PC-3 (cell line): ENCODE results near the gene DOCK8. TPM values are rescaled to one million over a fixed set of nuclear protein-coding genes. Genes with fewer than 3 reads are reported as not detected.

Experiments used
- ATAC-seq: fragments of 200-7000 bp; cut with Tn5 transposase; 2 replicates; pipeline ENCODE4 v1.9.1; 2020; ENCODE audit warnings: mild to moderate bottlenecking, moderate library complexity
- BruUV-seq: library from RNA; stranded (reverse); fragments of 400-500 nt; replicated peaks from 2 replicates; lab custom pipeline; 2021; lab: Mats Ljungman, UMichigan
- CTCF ChIA-PET: fragments of 300-600 bp; sonication (Branson Sonifier 250); formaldehyde crosslinking; loops from one replicate; lab custom pipeline; 2022; ENCODE audit warnings: antibody characterized with exemption; lab: Charles Lee
- POLR2A ChIA-PET: fragments of 300-600 bp; sonication (Branson Sonifier 250); formaldehyde crosslinking; loops from one replicate; lab custom pipeline; 2022; ENCODE audit warnings: antibody characterized with exemption; ENCODE audit not compliant: unreplicated experiment; lab: Charles Lee
- DNase-seq: peaks from one replicate; pipeline ENCODE4 v3.0.0-alpha.2; 2015
- H2AFZ ChIP-seq: fragments of 300-600 bp; sonication (generic); 2 replicates; pipeline ENCODE4 v1.6.0; 2016; ENCODE audit warnings: antibody characterized with exemption, low read length
- H3F3A ChIP-seq: fragments of 300-600 bp; sonication (generic); one replicate; pipeline ENCODE4 v1.6.0; 2017; ENCODE audit warnings: antibody characterized with exemption, low read length, control low read depth, mild to moderate bottlenecking; ENCODE audit not compliant: unreplicated experiment
- H3K27ac ChIP-seq: fragments of 300-600 bp; sonication (generic); 2 replicates; pipeline ENCODE4 v1.5.1; 2016; ENCODE audit warnings: mild to moderate bottlenecking, low read length
- H3K27me3 ChIP-seq: fragments of 300-600 bp; sonication (generic); 2 replicates; pipeline ENCODE4 v1.6.1; 2016; ENCODE audit warnings: low read length, mixed read lengths
- H3K36me3 ChIP-seq: fragments of 300-600 bp; sonication (generic); 2 replicates; pipeline ENCODE4 v1.6.1; 2016; ENCODE audit warnings: low read depth, mixed run types, low read length, mixed read lengths
- H3K4me1 ChIP-seq: fragments of 300-600 bp; sonication (generic); 2 replicates; pipeline ENCODE4 v1.5.1; 2016; ENCODE audit warnings: low read length; ENCODE audit not compliant: insufficient read depth
- H3K4me2 ChIP-seq: fragments of 300-600 bp; sonication (generic); 2 replicates; pipeline ENCODE4 v1.6.0; 2016; ENCODE audit warnings: low read length
- H3K4me3 ChIP-seq: fragments of 300-600 bp; sonication (generic); 2 replicates; pipeline ENCODE4 v1.5.1; 2016; ENCODE audit warnings: mild to moderate bottlenecking, low read length, mixed read lengths
- H3K79me2 ChIP-seq: fragments of 300-600 bp; sonication (generic); 2 replicates; pipeline ENCODE4 v1.6.1; 2017; ENCODE audit warnings: low read length, mixed read lengths
- H3K9ac ChIP-seq: fragments of 300-600 bp; sonication (generic); 2 replicates; pipeline ENCODE4 v1.6.0; 2016; ENCODE audit warnings: mild to moderate bottlenecking, low read length
- H3K9me2 ChIP-seq: fragments of 300-600 bp; sonication (generic); replicated peaks from 2 replicates; pipeline ENCODE4 v1.6.1; 2016; ENCODE audit warnings: mixed run types, low read length, mixed read lengths
- H3K9me3 ChIP-seq: fragments of 300-600 bp; sonication (generic); 2 replicates; pipeline ENCODE4 v1.6.1; 2016; ENCODE audit warnings: low read length, mixed read lengths
- H4K20me1 ChIP-seq: fragments of 300-600 bp; sonication (generic); 2 replicates; pipeline ENCODE4 v1.6.1; 2016; ENCODE audit warnings: low read length, mixed read lengths
- CTCF ChIP-seq: fragments of 300-600 bp; sonication (generic); conservative IDR thresholded peaks from 2 replicates; pipeline ENCODE4 v1.5.1; 2017; ENCODE audit warnings: antibody characterized with exemption, low read depth, mild to moderate bottlenecking, low read length
- EZH2 ChIP-seq: fragments of 300-600 bp; sonication (generic); IDR thresholded peaks from one replicate; pipeline ENCODE4 v1.6.1; 2017; ENCODE audit warnings: antibody characterized with exemption, mild to moderate bottlenecking, low read length; ENCODE audit not compliant: unreplicated experiment
- EZH2phosphoT487 ChIP-seq: fragments of 300-600 bp; sonication (generic); IDR thresholded peaks from 2 replicates; pipeline ENCODE4 v1.6.1; 2018; ENCODE audit warnings: mild to moderate bottlenecking, antibody characterized with exemption, low read length, borderline replicate concordance
- intact Hi-C: fragments of 100-400 bp; cut with micrococcal nuclease; formaldehyde crosslinking; loops from 2 replicates; pipeline ENCODE4 v1.9.0; 2023
- total RNA-seq: library from RNA; depleted of rRNA; stranded (reverse); fragments of >200 nt; gene quantifications from 2 replicates; pipeline ENCODE4 v1.2.3, GENCODE V29; 2014

The DOCK8 gene
- total RNA-seq, 1 experiment from 2014 or later, result 1.9 TPM

- Histone ChIP-seq H3K4me3 (no peak overlapping the region), H3K27me3 (no peaks in the 10 kb centered on the region)
- ATAC-seq, result no peak
Measured at GRCh38 chr9:357560-357959, 142.9 kb downstream of the DOCK8 start.

GRCh38 chr9:362561-363273 is 148.1 kb downstream of the DOCK8 start:
- BruUV-seq, result no TSS peak
- TF ChIP-seq EZH2phosphoT487, result no peak
- TF ChIP-seq EZH2, result no peak
- no peak for TF ChIP-seq CTCF
- CTCF ChIA-PET, result no interaction called here
- H3K27me3 ChIP-seq, result no peaks in the 10 kb centered on the region
- no peak for DNase-seq
- H3K79me2 ChIP-seq, result no peaks in the 10 kb centered on the region
- no peak overlapping the region for H3K4me2 ChIP-seq
- H3K4me1 ChIP-seq, result no peaks in the 10 kb centered on the region
- no peak overlapping the region for H3K27ac ChIP-seq
- H4K20me1 ChIP-seq, result no peaks in the 10 kb centered on the region
- no peak overlapping the region for H3K9ac ChIP-seq
- no peaks in the 10 kb centered on the region for H3K36me3 ChIP-seq
- H3K9me3 ChIP-seq, result no peaks in the 10 kb centered on the region
- intact Hi-C loops, result no loop called here
- no peak for ATAC-seq
- no peak overlapping the region for H3K4me3 ChIP-seq
- H3F3A ChIP-seq, result no peaks in the 10 kb centered on the region
- POLR2A ChIA-PET, result no interaction called here
- H2AFZ ChIP-seq, result no peak overlapping the region
- H3K9me2 ChIP-seq, result no peaks in the 10 kb centered on the region

More at GRCh38 chr9:357560-357959, 142.9 kb downstream of the DOCK8 start:
- BruUV-seq, result no TSS peak
- no peaks in the 10 kb centered on the region for H3K36me3 ChIP-seq
- no peak overlapping the region for H2AFZ ChIP-seq
- H3K4me2 ChIP-seq, result no peak overlapping the region
- H3K9me3 ChIP-seq, result no peaks in the 10 kb centered on the region
- no peak overlapping the region for H3K9ac ChIP-seq
- H3K27ac ChIP-seq, result no peak overlapping the region
- no peaks in the 10 kb centered on the region for H3K9me2 ChIP-seq
- intact Hi-C loops, result no loop called here
- no peaks in the 10 kb centered on the region for H3F3A ChIP-seq
- H3K79me2 ChIP-seq, result no peaks in the 10 kb centered on the region
- no peak for DNase-seq
- POLR2A ChIA-PET, result no interaction called here
- no peaks in the 10 kb centered on the region for H3K4me1 ChIP-seq
- TF ChIP-seq EZH2phosphoT487, result no peak
- TF ChIP-seq CTCF, result no peak
- TF ChIP-seq EZH2, result no peak
- CTCF ChIA-PET, result no interaction called here
- no peaks in the 10 kb centered on the region for H4K20me1 ChIP-seq

GRCh38 chr9:363274-363612 is 148.6 kb downstream of the DOCK8 start:
- POLR2A ChIA-PET, result no interaction called here
- CTCF ChIA-PET, result no interaction called here
- Histone ChIP-seq H4K20me1 (no peaks in the 10 kb centered on the region), H3K27ac (no peak overlapping the region), H3K4me1 (no peaks in the 10 kb centered on the region), H3K9ac (no peak overlapping the region), H3K9me3 (no peaks in the 10 kb centered on the region), H3K4me3 (no peak overlapping the region), H3K9me2 (no peaks in the 10 kb centered on the region), H3F3A (no peaks in the 10 kb centered on the region), H2AFZ (no peak overlapping the region), H3K79me2 (no peaks in the 10 kb centered on the region), H3K36me3 (no peaks in the 10 kb centered on the region), H3K4me2 (no peak overlapping the region), H3K27me3 (no peaks in the 10 kb centered on the region)
- no peak for TF ChIP-seq EZH2
- no peak for TF ChIP-seq EZH2phosphoT487
- TF ChIP-seq CTCF, result no peak
- no peak for DNase-seq
- no peak for ATAC-seq
- BruUV-seq, result no TSS peak
- intact Hi-C loops, result no loop called here
